Left forelimb (tissue), 1 donor: ENCODE measurements around the gene CCNG1.
"Not testable (repeated sequence)": the region's sequence is repeated elsewhere in the genome, so short reads cannot be mapped to it uniquely, and the experiment has no call there.

Experiments
- DNase-seq: peaks from one replicate; pipeline ENCODE4 v3.0.0-alpha.2; 2018; ENCODE audit warnings: low spot score

CCNG1 gene

DNA sequence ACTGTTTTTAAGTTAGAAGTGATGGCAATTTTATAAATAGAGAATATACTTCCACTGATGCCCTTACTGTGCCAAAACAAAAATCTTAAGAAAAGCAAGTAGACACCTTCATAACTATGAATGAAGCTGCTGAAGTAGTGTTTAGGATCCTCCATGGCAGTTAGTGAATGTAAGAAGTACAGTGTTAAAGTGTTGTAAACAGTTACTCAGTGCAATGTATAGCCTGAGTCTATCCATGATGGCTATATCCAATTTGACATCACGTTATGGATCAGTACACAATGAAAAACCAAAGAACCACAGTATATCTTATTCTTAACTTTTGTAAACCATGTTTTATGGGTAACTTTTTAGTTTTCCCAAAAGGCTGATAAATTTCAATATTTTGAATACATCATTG lies 7.1 kb downstream of the CCNG1 start:
- DNase-seq = no peak

DNA sequence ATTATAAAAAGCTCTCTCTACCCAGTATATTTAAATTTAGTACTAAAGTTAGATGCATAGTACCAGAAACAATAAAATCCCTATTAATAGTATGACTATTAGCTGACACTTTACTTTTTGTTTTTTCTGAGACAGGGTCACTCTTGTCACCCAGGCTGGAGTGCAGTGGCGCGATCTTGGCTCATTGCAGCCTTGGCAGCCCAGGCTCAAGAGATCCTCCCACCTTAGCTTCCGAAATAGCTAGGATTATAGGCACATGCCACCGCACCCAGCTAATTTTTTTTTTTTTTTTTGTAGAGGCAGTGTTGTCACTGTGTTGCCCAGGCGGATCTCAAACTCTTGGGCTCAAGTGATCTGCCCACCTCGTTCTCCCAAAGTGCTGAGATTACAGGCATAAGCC lies 8.0 kb downstream of the CCNG1 start:
- DNase-seq = no peak

DNA sequence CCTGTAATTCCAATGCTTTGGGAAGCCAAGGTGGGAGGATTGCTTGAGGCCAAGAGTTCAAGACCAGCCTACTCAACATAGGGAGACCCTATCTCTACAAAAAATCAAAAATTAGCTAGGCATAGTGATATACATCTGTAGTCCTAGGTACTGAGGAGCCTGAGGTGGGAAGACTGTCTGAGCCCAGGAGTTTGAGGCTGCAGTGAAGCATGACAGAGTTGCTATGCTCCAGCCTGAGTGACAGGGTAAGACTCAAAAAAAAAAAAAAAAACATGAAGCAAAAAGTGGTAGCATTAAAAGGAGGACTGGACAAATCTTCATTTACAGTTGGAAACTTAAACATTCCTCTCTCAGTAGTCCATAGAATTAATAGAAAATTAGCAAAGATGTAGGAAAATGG lies 9.8 kb downstream of the CCNG1 start:
- no peak for DNase-seq

DNA sequence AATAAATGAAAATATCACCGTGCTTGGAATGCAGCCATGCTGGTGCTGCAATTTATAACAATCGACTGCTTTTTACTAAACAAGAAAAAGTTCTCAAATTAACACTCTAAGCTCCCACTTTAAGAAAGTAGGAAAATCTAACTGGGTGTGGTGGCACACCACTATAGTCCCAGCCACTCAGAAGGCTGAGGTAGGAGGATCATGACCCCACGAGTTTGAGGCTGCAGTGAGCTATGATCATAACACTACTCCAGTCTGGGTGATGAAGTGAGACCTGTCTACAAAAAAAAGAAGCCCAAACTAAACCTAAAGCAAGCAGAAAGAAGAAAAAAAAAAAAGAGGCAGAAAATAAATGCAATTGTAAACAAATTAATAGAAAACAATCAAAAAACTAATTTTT lies 10.5 kb downstream of the CCNG1 start:
- no peak for DNase-seq

DNA sequence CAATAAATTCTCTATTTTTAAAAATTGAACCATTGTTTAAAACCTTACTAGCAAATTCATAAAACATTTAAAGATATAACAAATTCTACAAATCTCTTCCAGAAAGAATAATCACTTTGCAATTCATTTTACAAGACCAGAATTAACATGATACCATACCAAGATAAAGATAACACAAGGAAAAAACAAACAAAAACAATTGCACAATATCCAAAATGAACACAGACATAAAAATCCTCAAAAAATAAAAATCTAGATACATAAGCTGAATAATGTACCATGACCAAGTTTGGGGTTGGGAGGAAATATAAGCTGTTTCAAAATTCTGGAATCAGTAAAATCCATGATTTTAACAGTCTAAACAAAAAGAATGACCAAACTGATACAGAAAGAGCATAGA lies 11.1 kb downstream of the CCNG1 start:
- DNase-seq = no peak

DNA sequence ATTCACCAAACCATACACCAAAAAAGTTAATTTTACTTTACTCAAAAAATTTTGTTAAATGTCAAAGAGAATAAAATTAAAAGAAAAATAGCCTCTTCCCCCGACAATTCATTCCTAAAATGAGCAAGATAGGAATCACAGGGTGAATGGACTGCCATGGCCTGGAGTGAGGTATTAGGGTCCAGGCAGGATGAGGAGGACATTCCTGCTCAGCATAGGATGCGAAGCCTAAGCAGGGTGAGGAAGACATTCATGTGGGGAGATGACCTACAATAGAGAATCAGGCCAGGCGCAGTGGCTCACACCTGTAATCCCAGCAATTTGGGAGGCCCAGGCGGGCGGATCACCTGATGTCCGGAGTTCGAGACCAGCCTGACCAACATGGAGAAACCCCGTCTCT lies 14.1 kb downstream of the CCNG1 start:
- DNase-seq = no peak

DNA sequence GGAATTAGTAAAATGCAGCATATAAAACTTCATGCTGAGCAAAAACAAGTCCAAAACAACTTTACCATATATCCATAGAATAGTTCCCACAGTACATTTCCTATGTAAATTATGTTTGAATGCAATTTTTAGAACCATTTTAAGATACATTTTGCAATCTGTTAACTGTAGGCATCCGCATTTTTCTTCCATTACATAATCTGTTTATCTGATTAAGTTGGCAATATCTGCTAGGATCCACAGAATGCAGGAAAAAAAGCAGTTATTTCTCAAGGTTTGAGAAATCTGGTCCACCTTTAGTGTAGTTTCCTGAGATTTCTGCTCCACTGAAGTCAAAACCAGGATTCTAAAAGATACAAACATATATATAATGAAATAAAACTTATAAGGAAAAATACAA lies 16.3 kb downstream of the CCNG1 start:
- DNase-seq = no peak

DNA sequence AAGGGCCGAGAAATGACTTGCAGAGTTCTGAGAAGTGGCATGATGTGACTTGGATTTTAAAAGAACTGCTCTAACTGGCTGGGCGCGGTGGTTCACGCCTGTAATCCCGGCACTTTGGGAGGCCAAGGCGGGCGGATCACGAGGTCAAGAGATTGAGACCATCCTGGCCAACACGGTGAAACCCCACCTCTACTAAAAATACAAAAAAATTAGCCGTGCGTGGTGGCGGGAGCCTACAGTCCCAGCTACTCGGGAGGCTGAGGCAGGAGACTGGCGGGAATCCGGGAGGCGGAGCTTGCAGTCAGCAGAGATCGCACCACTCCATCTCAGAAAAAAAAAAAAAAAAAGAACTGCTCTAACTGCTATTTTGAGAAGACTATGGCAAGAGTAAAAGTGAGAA lies 18.0 kb downstream of the CCNG1 start:
- DNase-seq = not testable (repeated sequence)

DNA sequence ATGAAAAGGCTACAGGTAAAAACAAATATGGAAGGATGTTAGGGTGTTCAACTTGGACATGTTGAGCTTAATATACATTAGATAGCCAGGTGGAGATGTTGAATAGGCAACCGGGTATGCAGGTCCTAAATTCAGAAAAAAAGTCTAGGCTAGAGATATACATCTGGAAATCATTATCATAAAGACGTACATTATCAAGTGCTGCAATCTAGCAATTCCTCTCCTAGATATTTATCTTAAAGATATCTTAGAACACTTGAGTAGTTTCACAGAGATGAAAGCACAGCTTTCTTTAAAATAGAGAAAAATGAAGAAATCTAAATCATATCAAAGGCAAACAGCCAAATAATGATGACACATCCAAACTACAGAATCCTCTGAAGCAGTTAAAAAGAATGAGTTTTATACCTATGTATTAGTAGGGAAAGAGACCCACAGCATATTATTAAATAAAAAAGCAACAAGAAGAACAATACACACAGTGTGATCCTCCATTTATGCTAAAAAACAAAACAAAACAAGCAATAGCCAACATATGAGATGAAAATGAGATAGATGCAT lies 18.7 kb downstream of the CCNG1 start:
- no peak for DNase-seq

DNA sequence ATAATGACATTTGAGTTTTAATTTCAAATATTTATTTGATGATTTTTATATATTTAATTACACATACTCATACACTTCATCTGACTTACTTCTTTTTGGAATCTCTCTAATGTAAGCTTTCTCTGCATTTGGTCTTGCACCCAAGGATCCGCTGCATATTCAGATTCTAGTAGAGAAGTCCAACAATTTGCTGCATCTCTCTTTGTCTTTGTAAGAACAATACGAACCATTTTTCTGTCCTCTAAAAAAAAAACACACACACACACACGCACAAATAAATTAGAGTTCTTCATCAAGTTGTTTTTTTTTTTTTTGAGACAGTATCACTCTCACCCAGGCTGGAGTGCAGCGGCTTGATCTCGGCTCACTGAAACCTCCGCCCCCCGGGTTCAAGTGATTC lies 19.4 kb downstream of the CCNG1 start:
- DNase-seq = no peak

DNA sequence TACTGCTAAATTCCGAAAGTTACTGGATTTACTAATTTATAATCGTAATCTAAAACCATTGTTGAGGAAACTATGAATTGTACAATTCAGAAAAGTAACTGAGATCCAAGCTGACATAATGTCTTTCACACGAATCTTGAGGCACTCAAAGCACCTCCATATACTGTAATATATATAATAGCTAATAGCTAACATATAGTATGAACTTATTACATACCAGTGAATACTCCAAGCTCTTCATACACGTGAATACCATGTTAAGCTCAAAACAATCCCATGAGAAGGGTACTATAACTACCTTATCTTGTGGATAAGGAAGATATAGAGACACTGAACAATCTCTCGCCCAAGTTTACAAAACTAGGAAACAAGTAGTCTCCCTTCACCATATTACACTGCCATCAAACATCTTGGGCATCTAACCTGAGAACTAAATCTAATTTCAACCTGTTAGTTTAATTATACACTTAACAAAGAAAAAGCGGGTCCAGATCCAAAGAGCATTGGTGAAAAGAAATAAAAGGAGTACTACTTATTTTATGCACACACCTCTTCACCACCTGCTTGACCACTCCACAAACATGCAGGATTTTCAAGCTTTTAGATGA lies 21.5 kb downstream of the CCNG1 start:
- DNase-seq = no peak

DNA sequence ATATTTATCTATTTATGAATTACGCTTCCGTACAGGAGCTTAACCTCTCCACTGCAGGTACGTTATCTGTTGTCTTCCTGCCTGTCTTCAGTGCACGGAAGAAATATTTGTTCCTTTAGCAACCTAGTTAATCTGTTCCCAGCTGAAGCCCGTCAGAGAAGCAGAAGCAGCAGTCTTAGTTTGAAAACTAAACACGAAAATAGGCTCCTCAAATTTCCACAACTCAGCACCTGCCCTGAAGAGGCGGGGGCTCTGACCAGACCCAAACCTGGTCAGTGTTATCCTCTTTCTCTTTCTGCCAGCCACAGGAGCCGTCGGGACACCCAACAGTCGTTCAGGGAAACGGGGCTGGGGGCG lies 22.0 kb downstream of the CCNG1 start:
- DNase-seq = no peak

DNA sequence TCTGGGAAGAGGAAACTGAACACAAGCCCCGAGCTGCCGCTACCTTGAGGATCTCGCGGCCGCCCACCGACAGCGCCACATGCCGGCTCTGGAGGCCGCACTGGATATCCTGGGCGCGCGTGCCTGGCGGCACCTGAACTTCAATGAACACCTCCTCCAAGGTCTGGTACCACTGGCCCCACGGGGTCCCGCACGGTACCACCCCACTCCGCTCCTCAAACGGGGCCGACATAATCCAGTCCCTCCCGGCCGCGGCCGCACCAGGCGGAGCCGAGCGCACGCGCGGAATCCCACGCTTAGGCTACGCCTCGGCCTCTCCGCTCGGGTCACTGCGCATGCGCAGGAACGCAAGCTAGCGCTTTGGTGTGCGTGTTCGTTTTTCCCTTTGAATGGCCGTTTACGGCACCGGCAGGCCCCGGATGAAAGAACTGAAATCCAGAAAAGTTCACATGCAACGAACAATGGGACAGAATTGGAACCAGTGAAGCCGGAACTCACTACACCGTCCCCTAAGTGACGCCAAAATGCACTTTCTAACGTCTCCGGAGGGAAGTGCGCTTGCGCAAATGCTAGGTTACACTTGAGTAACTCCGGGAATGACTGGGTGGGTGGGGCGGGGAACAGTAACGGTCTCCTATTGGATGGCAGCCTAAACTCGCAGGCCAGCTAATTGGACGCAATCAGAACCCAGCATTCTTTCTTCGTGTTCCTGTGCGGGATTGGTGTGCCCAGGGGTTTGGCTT lies 22.6 kb downstream of the CCNG1 start, which contains the start of gene NUDCD2:
NUDCD2 (minus strand) TSS at position 284 of the 743 bp plus-strand sequence; CDS start at position 232, 52 bp downstream.
- peak; percentile 97 for DNase-seq

DNA sequence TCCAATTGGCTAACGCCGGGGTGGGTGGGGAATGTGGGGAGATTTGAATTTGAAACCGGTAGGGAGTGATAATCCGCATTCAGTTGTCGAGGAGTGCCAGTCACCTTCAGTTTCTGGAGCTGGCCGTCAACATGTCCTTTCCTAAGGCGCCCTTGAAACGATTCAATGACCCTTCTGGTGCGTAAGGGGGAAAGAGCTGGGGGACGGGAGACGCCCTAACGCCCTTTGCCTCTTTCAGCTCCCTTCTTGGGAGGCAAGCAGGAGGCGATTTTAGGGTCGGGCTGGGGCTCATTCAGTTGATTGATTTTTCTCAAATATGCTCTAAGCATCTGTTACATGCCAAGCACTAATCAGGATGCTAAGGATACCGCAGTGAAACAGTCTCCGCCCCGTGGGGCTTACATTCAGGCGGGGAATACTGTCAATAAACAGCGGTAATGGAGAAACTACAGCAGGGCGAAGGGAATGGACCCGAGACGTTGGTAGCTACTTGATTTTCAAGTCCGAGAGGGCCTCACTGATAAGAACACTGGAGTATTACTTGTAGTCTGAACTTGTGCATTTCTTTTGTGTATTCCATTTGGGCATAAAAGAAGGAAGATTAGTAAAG lies 23.3 kb downstream of the CCNG1 start, which contains the start of gene HMMR:
HMMR (plus strand) TSS at position 71 of the 610 bp plus-strand sequence; CDS start at position 132, 61 bp downstream.
- DNase-seq = no peak

DNA sequence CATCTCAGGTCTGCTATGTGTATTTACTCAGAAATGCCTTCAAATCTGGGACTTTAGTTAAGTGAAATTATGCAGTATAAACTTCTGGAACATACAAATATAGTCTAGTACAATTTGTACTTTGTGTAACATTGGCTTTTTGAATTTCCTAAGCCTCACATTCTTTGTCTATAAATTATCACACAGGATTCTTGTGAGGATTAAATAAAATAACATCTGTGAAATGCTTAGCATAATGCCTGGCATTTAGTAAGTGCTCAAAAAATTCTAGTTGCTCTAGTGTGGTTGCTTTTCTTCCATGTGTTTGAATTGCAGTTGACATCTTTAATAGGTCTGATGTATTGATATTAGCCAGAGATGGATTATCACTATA lies 25.7 kb downstream of the CCNG1 start:
- no peak for DNase-seq

DNA sequence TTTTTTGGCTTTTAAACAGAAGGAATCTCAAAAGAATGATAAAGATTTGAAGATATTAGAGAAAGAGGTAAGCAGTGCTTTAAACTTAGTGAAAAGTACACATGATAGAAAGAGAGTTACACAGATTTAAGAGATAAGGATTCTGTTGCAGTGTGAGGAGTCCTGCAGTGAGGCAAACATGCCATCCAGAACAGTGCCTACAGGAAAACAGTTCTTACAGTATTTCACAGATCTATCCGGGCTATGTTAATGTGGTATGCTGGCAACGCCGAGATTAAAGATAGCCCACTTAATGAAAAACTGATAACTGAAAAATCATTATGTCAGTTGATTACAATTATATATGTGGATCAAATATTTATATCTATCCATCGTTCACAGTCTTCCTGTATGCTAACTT lies 30.3 kb downstream of the CCNG1 start:
- no peak for DNase-seq

DNA sequence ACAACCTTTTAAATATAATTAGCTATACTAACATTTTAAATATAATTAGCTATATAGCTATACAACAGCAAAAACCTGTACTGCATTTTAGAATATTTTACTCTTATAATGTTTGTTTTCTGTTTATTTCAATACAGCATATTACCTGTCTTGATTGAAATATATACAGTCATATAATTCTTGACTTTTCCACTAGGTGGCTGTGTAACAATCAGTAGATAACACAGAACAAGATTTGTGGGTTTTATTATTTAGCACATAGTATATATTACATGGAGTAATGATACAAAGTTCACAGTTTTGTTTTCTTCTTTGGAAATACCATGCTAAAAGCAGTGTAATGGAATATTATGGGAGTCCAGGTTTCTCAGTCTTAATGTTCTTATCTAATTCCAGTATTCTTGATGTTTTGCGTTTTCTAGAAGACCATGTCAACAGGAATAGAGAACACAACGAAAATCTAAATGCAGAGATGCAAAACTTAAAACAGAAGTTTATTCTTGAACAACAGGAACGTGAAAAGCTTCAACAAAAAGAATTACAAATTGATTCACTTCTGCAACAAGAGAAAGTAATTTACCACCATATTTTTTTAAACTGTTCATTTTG lies 36.3 kb downstream of the CCNG1 start:
- DNase-seq = no peak

DNA sequence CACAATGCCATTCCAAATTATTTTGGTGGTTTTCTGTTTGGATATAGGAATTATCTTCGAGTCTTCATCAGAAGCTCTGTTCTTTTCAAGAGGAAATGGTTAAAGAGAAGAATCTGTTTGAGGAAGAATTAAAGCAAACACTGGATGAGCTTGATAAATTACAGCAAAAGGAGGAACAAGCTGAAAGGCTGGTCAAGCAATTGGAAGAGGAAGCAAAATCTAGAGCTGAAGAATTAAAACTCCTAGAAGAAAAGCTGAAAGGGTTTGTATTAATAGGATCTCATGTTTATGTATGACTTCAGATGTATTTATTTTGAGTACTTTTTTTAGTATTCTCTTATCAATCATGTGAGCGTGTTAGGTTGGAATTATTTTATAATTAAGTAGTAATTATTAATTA lies 38.0 kb downstream of the CCNG1 start:
- DNase-seq = no peak

DNA sequence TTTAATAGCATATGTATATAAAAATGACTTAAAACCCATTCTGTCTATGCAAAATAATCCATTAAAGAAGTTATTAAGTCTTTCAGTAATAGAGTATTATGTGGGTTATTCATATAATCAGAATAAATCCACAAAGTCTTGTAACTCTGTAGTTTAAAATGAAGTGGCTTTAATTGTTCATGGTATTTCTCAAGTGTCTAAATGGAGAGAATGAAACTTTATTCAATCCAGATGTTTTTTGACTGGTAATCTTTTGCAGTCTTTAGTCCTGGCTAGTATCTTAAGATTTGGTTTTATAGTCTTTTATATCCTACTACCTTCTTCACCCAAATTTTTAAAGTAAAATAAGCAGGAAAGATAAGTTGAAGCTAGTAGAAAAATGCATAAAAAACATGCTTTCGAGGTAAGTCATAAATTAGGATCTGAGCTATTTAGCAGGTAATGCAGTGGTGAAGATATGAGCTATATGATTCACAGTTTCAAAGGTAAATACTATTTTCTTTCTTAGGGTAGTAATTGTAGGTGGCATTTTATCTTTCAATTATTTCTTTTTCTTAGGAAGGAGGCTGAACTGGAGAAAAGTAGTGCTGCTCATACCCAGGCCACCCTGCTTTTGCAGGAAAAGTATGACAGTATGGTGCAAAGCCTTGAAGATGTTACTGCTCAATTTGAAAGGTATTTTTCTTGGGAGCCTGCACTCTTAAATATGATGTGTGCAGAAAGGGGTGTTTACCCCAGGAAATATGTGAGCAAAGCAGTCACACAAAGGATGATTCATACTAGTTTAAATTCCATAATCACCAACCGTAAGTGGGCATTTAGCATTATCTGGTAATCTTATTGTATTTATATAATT lies 41.0 kb downstream of the CCNG1 start:
- DNase-seq = no peak

DNA sequence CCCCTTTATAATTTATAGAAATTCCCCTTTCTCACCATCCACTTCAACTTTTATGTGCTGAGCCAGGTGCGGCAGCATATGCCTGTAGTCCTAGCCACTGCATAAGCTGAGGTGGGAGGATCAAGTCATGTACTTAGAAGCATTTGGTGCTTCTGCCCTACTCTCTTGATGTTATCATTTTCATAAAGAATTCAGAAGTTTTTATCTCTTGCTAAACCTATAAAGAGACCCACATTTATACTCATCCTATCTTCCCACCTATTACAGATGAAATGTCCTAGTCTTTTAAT lies 41.5 kb downstream of the CCNG1 start:
- DNase-seq = no peak

DNA sequence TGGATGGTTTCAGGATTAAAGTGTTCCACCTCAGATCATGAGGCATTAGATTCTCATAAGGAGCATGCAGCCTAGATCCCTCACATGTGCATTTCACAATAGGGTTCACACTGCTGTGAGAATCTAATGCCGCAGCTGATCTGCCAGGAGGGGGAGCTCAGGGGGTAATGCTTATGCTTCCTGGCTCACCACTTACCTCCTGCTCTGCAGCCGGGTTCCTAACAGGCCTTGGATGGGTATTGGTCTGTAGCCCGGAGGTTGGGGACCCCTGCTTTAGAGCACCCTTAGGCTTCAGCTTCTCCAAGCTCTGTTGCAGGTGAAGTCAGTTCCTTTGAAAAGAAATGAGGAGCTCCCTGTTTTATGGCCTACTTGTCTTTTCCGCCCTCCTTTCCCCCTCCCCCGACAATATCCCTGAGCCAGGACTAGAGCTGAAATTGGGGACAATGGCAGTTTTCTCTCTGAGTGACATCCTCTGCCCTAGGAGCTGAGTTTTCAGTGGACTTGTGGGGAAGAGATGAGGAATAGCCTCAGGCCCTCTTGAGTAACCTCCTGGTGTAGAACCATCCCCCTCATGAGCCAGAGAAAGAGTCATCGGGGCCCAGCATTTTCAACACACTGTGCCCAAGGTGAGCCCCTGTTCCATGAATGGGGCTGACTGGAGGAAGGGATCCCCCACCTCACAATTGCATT lies 51.8 kb downstream of the CCNG1 start:
- DNase-seq = no peak

DNA sequence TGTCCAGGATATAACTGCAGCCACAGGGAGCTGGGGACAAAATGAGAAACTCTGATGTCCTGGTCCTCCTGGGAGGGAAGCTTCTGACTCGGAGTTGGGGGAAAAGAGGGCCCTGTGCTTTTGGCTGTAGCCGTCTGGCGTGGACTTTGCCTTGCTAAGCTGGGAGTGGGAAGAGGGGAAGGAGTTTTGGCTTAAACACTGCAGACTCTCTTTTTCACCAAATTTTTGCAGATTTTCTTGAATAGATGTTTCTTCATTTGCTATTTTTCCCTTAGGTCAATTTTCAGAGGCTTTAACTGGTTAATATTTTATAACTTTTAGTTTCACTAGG lies 52.3 kb downstream of the CCNG1 start:
- DNase-seq = no peak
